GM18873 (cell line): Measurements from ENCODE around the gene GNB5.

Experiments used
- ATAC-seq: cut with Tn5 transposase; IDR thresholded peaks from one replicate; pipeline ENCODE4 v1.9.1; 2021; ENCODE audit warnings: mild to moderate bottlenecking, moderate library complexity, moderate number of reproducible peaks; ENCODE audit not compliant: unreplicated experiment, low FRiP score

Gene GNB5

DNA sequence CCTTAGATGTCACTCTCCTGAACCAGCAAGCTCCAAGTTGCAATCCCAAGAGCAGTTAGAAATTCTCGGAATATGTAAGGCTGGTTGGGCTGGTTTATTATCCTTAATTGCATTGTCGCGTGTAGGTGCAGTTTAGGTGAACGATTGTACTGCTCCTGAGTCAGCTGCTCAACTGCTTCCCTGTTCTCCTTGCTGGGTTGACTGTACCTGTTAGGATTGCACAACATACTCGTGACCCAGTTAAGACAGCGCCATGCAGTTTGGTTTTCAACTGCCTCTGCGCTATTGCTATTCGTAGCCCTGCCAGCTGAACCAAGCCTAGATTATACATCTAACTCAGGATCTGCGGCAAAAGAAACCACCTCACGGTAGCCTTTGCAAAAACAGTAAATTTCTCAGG is 119.6 kb downstream of the GNB5 start:
- ATAC-seq = no peak

DNA sequence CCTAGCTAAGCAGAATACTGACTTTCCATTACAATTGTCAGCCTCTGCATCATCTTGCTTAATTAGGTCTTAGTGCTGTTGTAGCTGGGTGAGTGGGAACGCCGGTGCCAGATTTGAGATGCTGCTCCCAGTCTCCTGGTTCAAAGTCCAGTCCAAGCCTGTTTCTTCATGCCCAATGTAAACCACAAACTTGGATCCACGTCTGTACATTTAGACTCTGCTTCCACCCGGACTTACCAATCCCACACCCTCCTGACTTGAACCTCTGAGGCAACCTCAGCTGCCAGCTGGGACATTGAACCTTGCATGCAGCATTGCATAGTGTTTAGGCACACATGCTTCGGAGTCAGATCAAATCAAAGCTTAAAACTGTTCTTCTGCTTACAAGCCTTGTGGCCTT is 121.6 kb downstream of the GNB5 start:
- ATAC-seq = no peak

DNA sequence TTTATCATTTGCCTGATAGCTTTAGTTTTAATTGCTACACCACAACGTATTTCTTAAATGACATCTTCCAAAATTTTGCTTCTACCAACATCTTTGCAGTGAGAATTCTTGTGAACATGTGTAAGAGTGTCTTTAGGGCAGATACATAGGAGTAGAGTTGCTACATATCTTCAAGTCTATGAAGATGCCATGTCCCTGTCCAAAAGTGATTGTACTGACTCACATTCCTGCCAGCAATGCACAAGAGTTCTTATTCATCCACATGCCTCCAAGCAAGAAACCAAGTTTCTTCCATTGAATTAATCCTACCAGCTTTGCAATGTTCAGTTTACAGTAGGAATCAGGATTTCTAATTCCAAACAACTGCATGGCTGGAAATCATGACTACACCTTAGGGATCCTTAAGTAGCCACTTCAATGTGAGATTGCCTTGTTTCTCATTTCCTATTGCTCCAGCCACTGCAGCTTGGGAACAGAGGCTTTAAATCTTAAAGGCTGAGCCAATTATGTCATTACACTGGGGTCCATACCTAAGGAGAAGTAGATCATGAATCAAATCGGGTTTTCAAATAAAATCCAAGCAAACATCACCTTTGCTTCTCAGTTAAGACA is 123.1 kb downstream of the GNB5 start:
- no peak for ATAC-seq

GRCh38 chr15:52067545-52067926 is 123.7 kb downstream of the GNB5 start:
- ATAC-seq = no peak

GRCh38 chr15:52066842-52067544 is 124.2 kb downstream of the GNB5 start:
- ATAC-seq = no peak
